ENCODE data around the gene PSMD14. TPM values are rescaled to one million over a fixed set of nuclear protein-coding genes. Genes with fewer than 3 reads are reported as not detected.

The PSMD14 gene
- total and polyA plus RNA-seq, 2 donors (not counting 1 experiment from before 2014, with no cell fraction given), result 69.2 to 87.5 TPM

DNA sequence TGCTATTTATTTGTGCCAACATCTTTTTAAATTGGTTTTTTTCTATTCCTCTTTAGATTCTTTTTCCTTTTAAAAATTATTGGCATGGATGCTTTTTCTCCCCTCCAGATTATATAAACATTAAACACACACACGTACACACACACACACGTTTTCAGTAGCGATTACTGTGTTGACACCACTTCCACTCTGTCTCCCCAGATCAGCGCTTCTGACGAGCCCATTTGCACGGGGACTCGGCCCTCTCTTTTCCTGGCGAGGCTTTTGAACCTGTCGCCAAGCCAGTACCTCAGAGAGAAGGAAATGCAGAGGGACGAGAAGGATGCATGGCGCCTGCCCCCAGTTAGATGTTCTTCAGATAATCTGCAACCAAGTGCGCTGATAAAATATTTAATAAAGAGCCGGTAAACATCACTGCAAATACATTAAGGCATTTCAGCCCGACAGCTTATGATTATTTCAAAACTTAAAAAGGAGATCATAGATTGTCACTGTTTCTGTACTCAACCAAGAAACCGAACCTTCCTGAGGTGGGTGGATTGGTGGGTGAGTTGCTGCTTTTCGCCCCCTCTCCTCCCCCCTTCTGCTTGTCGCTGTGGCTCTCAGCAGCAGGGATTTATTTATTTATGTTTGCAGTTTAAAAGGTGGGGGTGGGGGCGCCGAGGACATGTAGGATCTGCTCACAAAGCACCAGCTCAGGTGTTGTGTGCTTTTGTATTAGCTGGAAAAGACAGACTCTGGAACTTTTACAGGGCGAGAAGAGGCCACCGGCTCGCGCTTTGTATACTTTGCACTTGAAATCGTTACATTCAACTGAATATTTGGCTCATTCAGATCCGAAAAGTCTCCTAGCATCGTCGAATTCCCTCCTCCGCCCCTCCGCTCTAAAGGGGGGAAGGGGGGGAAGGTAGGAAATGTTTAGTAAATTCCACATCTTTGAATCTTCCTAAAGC is 107.1 kb downstream of the PSMD14 start:
- no peak overlapping the region for H2AFZ ChIP-seq (ENCODE audit: low read length)

DNA sequence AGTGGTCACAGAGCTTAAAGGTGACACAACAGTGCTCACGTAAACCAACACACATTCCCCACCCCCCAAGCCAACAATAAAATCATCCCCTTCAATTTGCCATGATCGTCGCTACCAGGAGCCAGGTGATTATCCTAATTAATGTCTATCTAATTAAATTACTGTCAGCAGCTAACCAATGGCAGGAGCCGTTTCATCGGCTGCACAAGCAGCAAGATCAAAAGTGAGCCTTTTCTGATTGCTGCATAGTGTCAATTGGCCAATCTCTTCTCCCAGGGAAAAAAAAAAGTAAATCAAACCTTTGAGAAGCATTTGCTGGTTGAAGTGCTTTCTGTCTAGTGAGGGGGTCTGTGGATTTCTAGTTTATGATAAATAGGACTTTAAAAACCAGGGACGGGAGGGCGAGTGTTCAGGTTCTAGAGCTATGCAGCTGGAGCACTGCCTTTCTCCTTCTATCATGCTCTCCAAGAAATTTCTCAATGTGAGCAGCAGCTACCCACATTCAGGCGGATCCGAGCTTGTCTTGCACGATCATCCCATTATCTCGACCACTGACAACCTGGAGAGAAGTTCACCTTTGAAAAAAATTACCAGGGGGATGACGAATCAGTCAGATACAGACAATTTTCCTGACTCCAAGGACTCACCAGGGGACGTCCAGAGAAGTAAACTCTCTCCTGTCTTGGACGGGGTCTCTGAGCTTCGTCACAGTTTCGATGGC is 107.9 kb downstream of the PSMD14 start, which contains the start of gene TBR1:
TBR1 (plus strand) TSS at position 311 of the 721 bp plus-strand sequence; CDS start at position 425, 114 bp downstream.
- Histone ChIP-seq H4K20me1 (ENCODE audit: control insufficient read depth, extremely low read depth, insufficient read depth, low read length) (no peaks in the 10 kb centered on the region), H3K27ac (ENCODE audit: insufficient read depth, low read length) (no peak within 1 kb of the TSS), H3K27me3 (ENCODE audit: control insufficient read depth, insufficient read depth, low read length) (peaks cover 59% of the 10 kb centered on the region), H3K79me2 (ENCODE audit: control insufficient read depth, insufficient read depth, low read length) (no peaks in the 10 kb centered on the region), H3K9me3 (ENCODE audit: control insufficient read depth, insufficient read depth, low read depth, low read length) (no peaks in the 10 kb centered on the region), H3K9ac (ENCODE audit: insufficient read depth, low read length) (no peak within 1 kb of the TSS), H3K4me2 (ENCODE audit: extremely low read depth, insufficient read depth, low read length) (peak within 1 kb of the TSS; percentile 82), H3K4me1 (ENCODE audit: control insufficient read depth, extremely low read depth, insufficient read depth, low read length) (no peaks in the 10 kb centered on the region), H3K36me3 (ENCODE audit: control insufficient read depth, insufficient read depth, low read length) (no peaks in the 10 kb centered on the region), H3K4me3 (replicated peaks in 1 of 4; ENCODE audit: control extremely low read depth in 1 of 4, insufficient read depth in 1 of 4, low read depth in 3 of 4, low read length in 4 of 4) (peak within 1 kb of the TSS in 2 of 4 experiments; percentile 40 to 58), H2AFZ (ENCODE audit: low read length) (no peak within 1 kb of the TSS)
- DNase-seq (ENCODE audit: low read depth in 2 of 2), result peak in 1 of 2 donors; percentile 21
- TF ChIP-seq, protein P1, sequence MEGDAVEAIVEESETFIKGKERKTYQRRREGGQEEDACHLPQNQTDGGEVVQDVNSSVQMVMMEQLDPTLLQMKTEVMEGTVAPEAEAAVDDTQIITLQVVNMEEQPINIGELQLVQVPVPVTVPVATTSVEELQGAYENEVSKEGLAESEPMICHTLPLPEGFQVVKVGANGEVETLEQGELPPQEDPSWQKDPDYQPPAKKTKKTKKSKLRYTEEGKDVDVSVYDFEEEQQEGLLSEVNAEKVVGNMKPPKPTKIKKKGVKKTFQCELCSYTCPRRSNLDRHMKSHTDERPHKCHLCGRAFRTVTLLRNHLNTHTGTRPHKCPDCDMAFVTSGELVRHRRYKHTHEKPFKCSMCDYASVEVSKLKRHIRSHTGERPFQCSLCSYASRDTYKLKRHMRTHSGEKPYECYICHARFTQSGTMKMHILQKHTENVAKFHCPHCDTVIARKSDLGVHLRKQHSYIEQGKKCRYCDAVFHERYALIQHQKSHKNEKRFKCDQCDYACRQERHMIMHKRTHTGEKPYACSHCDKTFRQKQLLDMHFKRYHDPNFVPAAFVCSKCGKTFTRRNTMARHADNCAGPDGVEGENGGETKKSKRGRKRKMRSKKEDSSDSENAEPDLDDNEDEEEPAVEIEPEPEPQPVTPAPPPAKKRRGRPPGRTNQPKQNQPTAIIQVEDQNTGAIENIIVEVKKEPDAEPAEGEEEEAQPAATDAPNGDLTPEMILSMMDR (conservative IDR thresholded peaks at IDR 0.05 in 1 of 2, IDR thresholded peaks at IDR 0.05 in 1 of 2; ENCODE audit: low read depth in 1 of 2, low read length in 2 of 2), result no peak

More for the DNA sequence above, 107.1 kb downstream of the PSMD14 start:
- Histone ChIP-seq H3K9me3 (ENCODE audit: control insufficient read depth, insufficient read depth, low read depth, low read length) (no peaks in the 10 kb centered on the region), H3K27ac (ENCODE audit: insufficient read depth, low read length) (no peak overlapping the region), H3K4me1 (ENCODE audit: control insufficient read depth, extremely low read depth, insufficient read depth, low read length) (no peaks in the 10 kb centered on the region), H3K4me2 (ENCODE audit: extremely low read depth, insufficient read depth, low read length) (peak overlapping the region; percentile 82), H3K36me3 (ENCODE audit: control insufficient read depth, insufficient read depth, low read length) (no peaks in the 10 kb centered on the region), H3K79me2 (ENCODE audit: control insufficient read depth, insufficient read depth, low read length) (no peaks in the 10 kb centered on the region), H4K20me1 (ENCODE audit: control insufficient read depth, extremely low read depth, insufficient read depth, low read length) (no peaks in the 10 kb centered on the region), H3K9ac (ENCODE audit: insufficient read depth, low read length) (no peak overlapping the region), H3K27me3 (ENCODE audit: control insufficient read depth, insufficient read depth, low read length) (peaks cover 51% of the 10 kb centered on the region), H3K4me3 (replicated peaks in 1 of 4; ENCODE audit: control extremely low read depth in 1 of 4, insufficient read depth in 1 of 4, low read depth in 3 of 4, low read length in 4 of 4) (peak overlapping the region in 3 of 4 experiments; percentile 40 to 58 (median 41))
- TF ChIP-seq, protein P1 (conservative IDR thresholded peaks at IDR 0.05 in 1 of 2, IDR thresholded peaks at IDR 0.05 in 1 of 2; ENCODE audit: low read depth in 1 of 2, low read length in 2 of 2), result no peak
- TF ChIP-seq EZH2 (IDR thresholded peaks at IDR 0.05; ENCODE audit: low read length, missing control alignments), result peak; percentile 78
- no peak for DNase-seq (ENCODE audit: low read depth in 2 of 2)

All from fibroblast of lung (primary cell).